Testis (tissue), 2 donors: ENCODE measurements around the gene HAGH.

Experiments
- CTCF ChIP-seq, 3 experiments: fragments of 450-650 bp in 2 of 3; fragments of 200-600 bp in 1 of 3; sonication (generic) in 1 of 3; IDR thresholded peaks; one replicate each; pipeline ENCODE4 v1.5.1; 2016 to 2019; ENCODE audit warnings: antibody characterized with exemption in 3 of 3, mild to moderate bottlenecking in 2 of 3, moderate library complexity in 1 of 3
- POLR2A ChIP-seq: fragments of 450-650 bp; IDR thresholded peaks from one replicate; pipeline ENCODE4 v1.6.1; 2017; ENCODE audit warnings: antibody characterized with exemption, mild to moderate bottlenecking, moderate library complexity

- no peak for TF ChIP-seq CTCF (IDR thresholded peaks at IDR 0.05)
- TF ChIP-seq POLR2A: no peak
Measured at GRCh38 chr16:1762879-1763520, 63.6 kb downstream of the HAGH start.
